Measurements from ENCODE around the gene DOCK8. TPM values are rescaled to one million over a fixed set of nuclear protein-coding genes. Genes with fewer than 3 reads are reported as not detected.

DOCK8 gene
- total and polyA plus RNA-seq, 2 experiments from 2014 or later = not detected

DNA sequence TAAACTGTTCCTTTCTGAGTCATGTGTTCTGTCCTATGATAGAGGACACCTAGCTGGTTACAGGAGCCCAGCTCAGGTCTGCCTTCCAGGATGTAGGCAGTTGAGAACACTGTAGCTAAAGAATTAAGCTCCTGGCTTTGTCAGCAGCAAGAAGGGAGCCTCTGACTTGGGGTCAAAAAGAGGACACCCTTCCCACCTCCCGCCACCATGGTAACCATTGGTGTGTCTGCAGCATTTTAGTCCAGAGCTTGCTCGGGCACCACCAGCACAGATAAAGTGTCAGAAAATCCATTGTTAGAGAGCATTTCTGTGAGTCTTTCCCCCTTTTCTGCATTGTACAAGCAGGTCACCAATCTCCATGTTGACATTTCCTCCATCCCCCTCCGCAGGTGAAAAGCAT is 181.7 kb downstream of the DOCK8 start:
- TF ChIP-seq EZH2phosphoT487 (IDR thresholded peaks at IDR 0.05; ENCODE audit: insufficient read depth, low read depth) = no peak
- TF ChIP-seq EZH2 (IDR thresholded peaks at IDR 0.05; ENCODE audit: insufficient read depth, poor library complexity, severe bottlenecking) = no peak
- H3K9ac ChIP-seq = no peak overlapping the region
- in situ Hi-C loops (cut with MboI) = no loop called here
- H3K4me3 ChIP-seq = no peak overlapping the region
- no peaks in the 10 kb centered on the region for H4K20me1 ChIP-seq (ENCODE audit: insufficient read depth)
- no peaks in the 10 kb centered on the region for H3K36me3 ChIP-seq (ENCODE audit: low read depth)
- no peaks in the 10 kb centered on the region for H3F3A ChIP-seq (ENCODE audit: insufficient read depth)
- no peaks in the 10 kb centered on the region for H3K9me2 ChIP-seq (ENCODE audit: insufficient read depth)
- no peak for DNase-seq
- no peaks in the 10 kb centered on the region for H3K9me3 ChIP-seq (ENCODE audit: low read depth)
- no peak overlapping the region for H2AFZ ChIP-seq
- no peaks in the 10 kb centered on the region for H3K27me3 ChIP-seq (replicated peaks; ENCODE audit: insufficient read depth)
- WGBS, 2 experiments (ENCODE audit: low coverage in 1 of 2, low lambda C conversion rate in 2 of 2, missing lambda C conversion rate in 2 of 2) = 76 to 77% methylated on average over 3 of the region's 3 CpGs
- H3K79me2 ChIP-seq (ENCODE audit: insufficient read depth) = no peaks in the 10 kb centered on the region
- no peak overlapping the region for H3K4me2 ChIP-seq (ENCODE audit: unreplicated experiment)
- H3K27ac ChIP-seq = no peak overlapping the region
- no peaks in the 10 kb centered on the region for H3K4me1 ChIP-seq (ENCODE audit: insufficient read depth)

DNA sequence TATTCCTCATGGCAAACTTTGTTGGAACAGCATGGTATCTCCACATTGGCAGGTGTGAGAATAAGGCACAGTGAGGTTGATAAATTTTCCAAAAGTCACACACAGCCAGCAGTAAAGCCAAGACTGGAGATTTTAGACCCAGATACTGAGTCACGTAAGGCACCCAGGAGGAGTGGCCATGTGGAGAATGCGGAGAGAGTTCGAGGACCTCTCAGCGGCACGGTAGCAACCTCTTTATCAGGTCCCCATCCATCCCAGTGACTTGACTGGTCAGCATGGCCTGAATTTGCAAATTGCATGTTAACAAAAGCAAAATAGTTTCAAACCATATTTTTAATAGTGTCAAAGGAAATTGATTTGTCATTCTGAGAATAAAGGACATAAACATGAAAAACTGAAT is 183.4 kb downstream of the DOCK8 start:
- Histone ChIP-seq H3K4me1 (ENCODE audit: insufficient read depth) (no peaks in the 10 kb centered on the region), H3K27me3 (replicated peaks; ENCODE audit: insufficient read depth) (no peaks in the 10 kb centered on the region), H3K4me2 (ENCODE audit: unreplicated experiment) (no peak overlapping the region), H4K20me1 (ENCODE audit: insufficient read depth) (no peaks in the 10 kb centered on the region), H3K79me2 (ENCODE audit: insufficient read depth) (no peaks in the 10 kb centered on the region), H3K27ac (no peak overlapping the region), H3K9ac (no peak overlapping the region), H3K4me3 (no peak overlapping the region), H2AFZ (no peak overlapping the region), H3F3A (ENCODE audit: insufficient read depth) (no peaks in the 10 kb centered on the region), H3K36me3 (ENCODE audit: low read depth) (no peaks in the 10 kb centered on the region), H3K9me3 (ENCODE audit: low read depth) (no peaks in the 10 kb centered on the region), H3K9me2 (ENCODE audit: insufficient read depth) (no peaks in the 10 kb centered on the region)
- TF ChIP-seq EZH2 (IDR thresholded peaks at IDR 0.05; ENCODE audit: insufficient read depth, poor library complexity, severe bottlenecking) (no peak), EZH2phosphoT487 (IDR thresholded peaks at IDR 0.05; ENCODE audit: insufficient read depth, low read depth) (no peak)
- DNase-seq = no peak
- in situ Hi-C loops (cut with MboI) = no loop called here
- 86 to 90% methylated on average over 5 of the region's 5 CpGs for WGBS, 2 experiments (ENCODE audit: low coverage in 1 of 2, low lambda C conversion rate in 2 of 2, missing lambda C conversion rate in 2 of 2)

DNA sequence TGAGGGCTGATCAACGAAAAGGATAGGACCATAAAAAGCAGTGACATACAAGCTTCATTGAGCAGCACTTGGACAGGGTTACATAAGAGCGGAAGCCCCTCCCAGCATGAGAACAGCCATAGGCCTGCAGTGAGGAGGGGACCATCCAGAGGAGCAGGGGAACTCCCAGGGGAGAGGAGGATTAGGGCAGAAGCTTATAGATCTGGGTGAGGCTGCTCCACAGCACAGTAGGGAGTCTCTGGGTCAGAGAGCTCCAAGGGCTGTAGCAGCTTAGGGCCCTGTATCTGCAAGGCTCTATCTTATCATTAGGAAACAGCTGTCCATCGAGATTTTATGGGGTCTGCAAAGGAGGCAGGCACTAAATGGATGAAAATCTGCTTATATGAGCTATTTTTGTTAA is 186.6 kb downstream of the DOCK8 start:
- Histone ChIP-seq H2AFZ (no peak overlapping the region), H3K9me3 (ENCODE audit: low read depth) (no peaks in the 10 kb centered on the region), H4K20me1 (ENCODE audit: insufficient read depth) (no peaks in the 10 kb centered on the region), H3K4me1 (ENCODE audit: insufficient read depth) (no peaks in the 10 kb centered on the region), H3K27me3 (replicated peaks; ENCODE audit: insufficient read depth) (no peaks in the 10 kb centered on the region), H3K4me2 (ENCODE audit: unreplicated experiment) (no peak overlapping the region), H3K36me3 (ENCODE audit: low read depth) (no peaks in the 10 kb centered on the region), H3K79me2 (ENCODE audit: insufficient read depth) (no peaks in the 10 kb centered on the region), H3K9ac (no peak overlapping the region), H3F3A (ENCODE audit: insufficient read depth) (no peaks in the 10 kb centered on the region), H3K9me2 (ENCODE audit: insufficient read depth) (no peaks in the 10 kb centered on the region), H3K27ac (no peak overlapping the region), H3K4me3 (no peak overlapping the region)
- 24 to 32% methylated on average over 3 of the region's 3 CpGs for WGBS, 2 experiments (ENCODE audit: low coverage in 1 of 2, low lambda C conversion rate in 2 of 2, missing lambda C conversion rate in 2 of 2)
- in situ Hi-C loops (cut with MboI) = no loop called here
- no peak for DNase-seq
- TF ChIP-seq EZH2 (IDR thresholded peaks at IDR 0.05; ENCODE audit: insufficient read depth, poor library complexity, severe bottlenecking) (no peak), EZH2phosphoT487 (IDR thresholded peaks at IDR 0.05; ENCODE audit: insufficient read depth, low read depth) (no peak)

DNA sequence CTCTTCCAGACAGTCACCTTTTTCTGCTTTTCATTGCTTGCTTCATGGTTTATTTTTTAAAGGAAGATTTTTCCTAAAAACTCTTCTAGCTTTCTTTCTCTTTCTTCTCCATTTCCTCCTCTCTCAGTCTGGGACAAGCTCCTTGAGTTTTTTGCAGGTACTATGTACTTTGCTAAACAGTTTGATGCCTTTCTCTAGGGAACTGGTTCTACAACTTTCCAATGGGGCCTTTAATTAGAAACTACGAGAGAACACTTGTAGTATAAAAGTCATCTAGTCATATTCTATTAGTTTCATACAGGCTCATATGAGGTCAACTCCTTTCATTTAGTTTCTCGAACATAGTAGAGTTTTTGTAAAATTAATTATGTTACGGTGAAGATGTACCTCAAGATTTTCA is 189.6 kb downstream of the DOCK8 start:
- Histone ChIP-seq H2AFZ (no peak overlapping the region), H3K36me3 (ENCODE audit: low read depth) (no peaks in the 10 kb centered on the region), H3K27ac (no peak overlapping the region), H3K4me2 (ENCODE audit: unreplicated experiment) (no peak overlapping the region), H3K4me1 (ENCODE audit: insufficient read depth) (no peaks in the 10 kb centered on the region), H3K27me3 (replicated peaks; ENCODE audit: insufficient read depth) (no peaks in the 10 kb centered on the region; the same call in 1 of the 2 replicates), H3K9me3 (ENCODE audit: low read depth) (no peaks in the 10 kb centered on the region), H4K20me1 (ENCODE audit: insufficient read depth) (no peaks in the 10 kb centered on the region), H3K9me2 (ENCODE audit: insufficient read depth) (no peaks in the 10 kb centered on the region), H3K4me3 (no peak overlapping the region), H3F3A (ENCODE audit: insufficient read depth) (no peaks in the 10 kb centered on the region), H3K9ac (no peak overlapping the region), H3K79me2 (ENCODE audit: insufficient read depth) (no peaks in the 10 kb centered on the region)
- DNase-seq = no peak
- TF ChIP-seq EZH2phosphoT487 (IDR thresholded peaks at IDR 0.05; ENCODE audit: insufficient read depth, low read depth) = no peak
- in situ Hi-C loops (cut with MboI) = no loop called here
- 50 to 56% methylated on average over 3 of the region's 3 CpGs for WGBS, 2 experiments (ENCODE audit: low coverage in 1 of 2, low lambda C conversion rate in 2 of 2, missing lambda C conversion rate in 2 of 2)

DNA sequence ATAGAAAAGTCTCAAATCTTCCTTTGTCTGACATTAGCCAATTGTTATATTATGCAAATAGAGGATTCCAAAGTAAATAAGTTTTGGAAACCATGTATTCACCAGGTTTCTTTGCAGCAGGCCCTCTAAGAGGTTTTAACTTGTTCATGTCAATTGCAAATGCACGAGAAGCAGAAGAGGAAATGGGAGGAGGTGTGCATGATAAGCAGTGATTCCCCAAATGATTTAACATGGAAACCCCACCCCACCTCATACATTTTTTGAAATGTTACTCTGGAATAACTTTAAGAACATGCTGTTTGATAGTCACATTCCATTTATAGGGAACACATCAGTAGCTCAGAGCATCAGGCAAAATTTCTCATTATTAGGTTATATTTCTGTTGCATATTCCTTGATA is 190.7 kb downstream of the DOCK8 start:
- H2AFZ ChIP-seq = no peak overlapping the region
- H4K20me1 ChIP-seq (ENCODE audit: insufficient read depth) = no peaks in the 10 kb centered on the region
- no peak overlapping the region for H3K4me2 ChIP-seq (ENCODE audit: unreplicated experiment)
- H3K9me3 ChIP-seq (ENCODE audit: low read depth) = no peaks in the 10 kb centered on the region
- H3K79me2 ChIP-seq (ENCODE audit: insufficient read depth) = no peaks in the 10 kb centered on the region
- DNase-seq = no peak
- H3K4me1 ChIP-seq (ENCODE audit: insufficient read depth) = no peaks in the 10 kb centered on the region
- H3F3A ChIP-seq (ENCODE audit: insufficient read depth) = no peaks in the 10 kb centered on the region
- no peak overlapping the region for H3K9ac ChIP-seq
- no peak overlapping the region for H3K4me3 ChIP-seq
- WGBS, 2 experiments (ENCODE audit: low coverage in 1 of 2, low lambda C conversion rate in 2 of 2, missing lambda C conversion rate in 2 of 2) = 0 to 5% methylated on average over 1 of the region's 1 CpG
- TF ChIP-seq EZH2phosphoT487 (IDR thresholded peaks at IDR 0.05; ENCODE audit: insufficient read depth, low read depth) = no peak
- no peak for TF ChIP-seq EZH2 (IDR thresholded peaks at IDR 0.05; ENCODE audit: insufficient read depth, poor library complexity, severe bottlenecking)
- no peaks in the 10 kb centered on the region for H3K9me2 ChIP-seq (ENCODE audit: insufficient read depth)
- H3K27ac ChIP-seq = no peak overlapping the region
- no peaks in the 10 kb centered on the region; the same call in 1 of the 2 replicates for H3K27me3 ChIP-seq (replicated peaks; ENCODE audit: insufficient read depth)
- H3K36me3 ChIP-seq (ENCODE audit: low read depth) = no peaks in the 10 kb centered on the region
- in situ Hi-C loops (cut with MboI) = no loop called here

Measured in GM23248 (cell line).